COLO829 (cell line): Measurements from ENCODE around the gene ALOXE3.
"Not testable (repeated sequence)": the region's sequence is repeated elsewhere in the genome, so short reads cannot be mapped to it uniquely, and the experiment has no call there.

Experiments used
- DNase-seq: peaks from one replicate; pipeline ENCODE4 v3.0.0; 2012; ENCODE audit warnings: low spot score

ALOXE3 gene

DNA sequence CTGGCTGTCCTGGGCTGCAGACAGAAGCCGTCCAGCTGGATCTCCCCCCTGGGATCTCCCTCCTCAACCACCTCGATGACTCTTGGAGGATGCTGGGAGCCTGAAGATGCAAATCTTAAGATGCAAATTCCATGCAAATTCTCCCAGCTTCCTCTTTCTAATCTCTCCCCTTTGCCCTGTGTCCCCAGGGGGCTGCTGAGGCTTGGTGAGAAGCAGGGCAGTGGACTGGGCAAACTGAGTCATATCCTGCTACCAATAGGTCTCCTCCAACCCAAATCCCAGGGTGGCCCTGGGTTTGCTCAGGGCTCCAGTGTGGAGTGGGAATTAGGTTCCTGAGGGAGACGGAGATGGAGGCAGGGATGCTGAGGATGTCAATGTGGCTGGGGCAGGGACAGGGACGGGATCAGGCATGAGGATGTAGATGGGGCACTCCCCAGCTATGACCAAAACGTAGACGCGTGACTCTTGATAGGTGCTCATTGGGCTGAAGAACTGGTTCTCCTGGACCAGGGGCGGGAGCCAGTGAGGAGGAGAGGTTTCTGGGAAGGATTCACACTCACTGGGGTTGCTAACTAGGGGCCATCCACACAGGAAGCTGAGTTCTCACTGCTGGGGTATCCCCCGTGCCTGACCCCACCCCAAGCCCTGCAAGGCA is 27.2 kb downstream of the ALOXE3 start:
- no peak for DNase-seq

DNA sequence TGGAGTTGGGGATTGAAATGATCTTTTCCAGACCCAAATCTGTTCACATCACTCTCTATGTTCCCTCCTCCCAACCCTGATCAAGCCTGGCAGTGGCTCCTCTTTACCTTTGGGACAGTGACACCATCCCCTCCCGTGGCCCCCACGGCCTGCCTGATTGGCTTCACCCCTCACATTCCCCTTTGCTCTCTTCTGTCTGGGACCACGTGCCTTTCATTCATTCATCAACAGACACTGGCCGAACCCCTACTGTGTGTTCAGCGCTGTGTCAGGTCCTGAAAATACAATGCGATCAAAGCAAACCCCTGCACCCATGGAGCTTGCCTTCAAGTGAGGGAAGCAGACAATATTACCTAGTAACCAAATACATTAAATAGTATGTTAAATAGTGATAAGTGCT is 28.6 kb downstream of the ALOXE3 start:
- DNase-seq: no peak

DNA sequence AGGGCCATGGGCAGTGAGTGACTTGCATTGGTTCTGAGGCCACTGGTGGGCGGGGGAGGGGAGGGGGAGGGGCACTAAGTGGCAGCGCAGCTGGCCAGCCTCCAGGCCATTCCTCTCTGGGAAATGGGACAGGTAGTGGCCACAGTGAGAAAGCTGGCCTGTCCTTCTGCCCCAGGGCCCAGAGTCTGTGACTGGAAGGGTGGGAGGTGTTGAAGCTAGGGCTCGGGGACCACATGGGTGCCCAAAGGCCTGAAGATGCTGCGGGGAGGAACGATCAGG is 30.4 kb downstream of the ALOXE3 start:
- DNase-seq: no peak

DNA sequence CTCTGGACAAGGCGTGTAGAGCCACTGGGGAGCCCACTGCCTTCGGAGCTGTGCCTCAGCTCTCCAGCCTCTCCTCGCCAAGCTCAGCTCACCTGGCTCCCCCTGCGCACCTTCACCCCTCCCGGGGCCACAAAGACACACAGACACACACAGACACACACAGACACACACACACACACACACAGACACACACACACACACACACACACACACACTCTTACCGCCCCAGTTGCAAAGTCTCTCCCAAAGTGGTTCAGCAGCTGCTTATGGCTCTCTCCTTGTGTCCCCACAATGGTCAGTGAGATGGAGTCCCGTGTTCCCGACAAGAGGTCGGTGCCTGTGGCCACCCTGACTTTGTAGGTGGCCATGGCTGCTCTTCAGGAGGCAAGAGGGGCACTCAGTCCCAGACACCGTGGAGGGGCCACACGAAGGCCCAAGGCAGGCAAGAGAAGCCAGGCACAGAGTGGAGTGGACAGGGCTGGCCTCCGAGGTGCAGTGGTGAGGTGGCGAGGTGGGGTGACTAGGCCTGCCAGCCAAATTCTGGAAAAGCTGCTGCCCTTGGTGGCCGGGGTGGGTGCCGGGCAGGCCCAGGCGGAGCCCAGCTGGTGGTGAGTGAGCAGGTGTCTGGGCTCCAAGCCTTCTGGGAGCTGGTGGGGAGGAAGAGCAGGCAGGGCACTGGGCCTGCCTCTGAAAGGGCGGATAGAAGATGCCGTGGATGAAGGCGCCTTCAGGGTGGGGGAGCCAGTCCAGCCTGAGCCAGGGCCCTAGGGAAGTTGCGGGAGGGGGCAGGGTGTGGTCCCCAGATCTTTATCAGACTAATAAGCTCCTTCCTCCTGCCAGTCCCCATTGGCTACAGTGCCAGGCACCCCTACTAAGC is 31.0 kb downstream of the ALOXE3 start, which contains the start of gene ALOX12B:
TSS of gene ALOX12B (minus strand) at position 642 of the 877 bp plus-strand sequence. CDS start at position 368, 274 bp downstream.
- no peak for DNase-seq

DNA sequence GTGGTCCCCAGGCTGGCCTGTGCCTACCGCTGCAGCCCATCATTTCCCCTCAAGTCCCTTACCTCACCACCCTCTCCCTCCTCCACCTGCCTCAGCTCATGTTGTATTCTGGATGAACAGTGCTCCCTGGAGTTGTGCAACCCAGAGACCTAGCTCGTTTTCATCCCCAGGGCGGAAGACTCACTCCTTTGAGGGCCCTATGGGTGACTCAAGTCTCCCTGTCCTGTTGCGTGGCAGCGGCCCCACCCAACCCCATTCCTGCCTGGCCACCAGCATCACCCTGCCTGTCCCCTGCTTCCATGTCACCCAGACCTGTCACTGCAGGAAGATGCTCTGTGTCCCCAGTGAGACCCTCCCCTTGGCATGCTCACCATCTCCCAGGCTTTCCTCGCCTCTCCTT is 34.1 kb downstream of the ALOXE3 start:
- DNase-seq: no peak

DNA sequence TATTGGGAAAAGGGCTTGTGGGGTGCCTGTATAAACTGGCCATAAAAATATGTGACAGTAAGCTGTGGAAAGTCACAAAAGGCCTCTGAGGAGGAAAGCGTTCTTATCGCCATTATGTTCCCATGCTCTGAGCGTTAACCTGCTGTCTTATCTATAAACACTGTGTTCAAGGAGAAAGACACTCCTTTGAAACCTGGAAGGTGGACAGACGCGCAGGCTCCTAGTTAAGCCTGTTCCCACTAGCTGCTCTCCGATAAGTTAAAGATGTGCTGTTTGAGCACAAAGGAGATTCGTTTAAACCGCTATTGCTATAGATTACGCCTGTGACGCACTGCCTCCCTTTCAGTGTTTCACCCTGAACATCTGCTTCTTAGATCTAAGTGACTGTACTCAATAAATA is 36.0 kb downstream of the ALOXE3 start:
- no peak for DNase-seq

DNA sequence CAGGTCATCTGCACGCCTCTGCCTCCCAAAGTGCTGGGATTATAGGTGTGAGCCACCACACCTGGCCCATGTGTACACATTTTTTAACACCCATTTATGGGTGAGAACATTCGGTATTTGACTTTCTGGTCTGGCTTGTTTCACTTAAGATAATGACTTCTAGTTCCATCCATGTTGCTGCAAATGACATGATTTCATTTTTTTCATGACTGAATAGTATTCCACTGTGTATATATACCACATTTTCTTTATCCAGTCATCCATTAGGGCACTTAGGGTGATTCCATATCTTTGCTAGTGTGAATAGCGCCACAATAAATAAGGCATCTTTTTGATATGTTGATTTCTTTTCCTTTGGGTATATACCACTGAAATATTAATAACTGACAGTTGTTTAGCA is 36.4 kb downstream of the ALOXE3 start:
- no peak for DNase-seq

DNA sequence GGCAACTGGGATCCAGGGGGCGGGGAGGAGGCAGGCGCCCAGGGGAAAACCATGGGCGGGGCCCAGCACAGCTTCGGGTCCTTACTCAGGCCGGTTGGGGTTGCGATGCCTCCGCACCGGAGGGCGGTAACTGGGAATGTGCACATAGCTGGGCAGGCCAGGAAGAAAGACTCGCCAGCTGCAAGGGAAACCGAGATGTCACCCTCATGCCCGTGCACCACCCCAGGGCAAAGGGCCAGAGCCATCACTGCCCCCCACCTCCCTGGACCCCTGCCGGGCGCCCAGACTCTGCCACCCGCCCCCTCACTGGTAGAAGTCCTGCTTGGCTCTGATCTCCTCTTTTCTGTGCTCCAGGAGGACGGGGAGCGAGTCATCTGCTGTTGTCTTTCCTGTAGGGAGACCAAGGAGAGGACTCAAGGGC is 37.5 kb downstream of the ALOXE3 start:
- no peak for DNase-seq

DNA sequence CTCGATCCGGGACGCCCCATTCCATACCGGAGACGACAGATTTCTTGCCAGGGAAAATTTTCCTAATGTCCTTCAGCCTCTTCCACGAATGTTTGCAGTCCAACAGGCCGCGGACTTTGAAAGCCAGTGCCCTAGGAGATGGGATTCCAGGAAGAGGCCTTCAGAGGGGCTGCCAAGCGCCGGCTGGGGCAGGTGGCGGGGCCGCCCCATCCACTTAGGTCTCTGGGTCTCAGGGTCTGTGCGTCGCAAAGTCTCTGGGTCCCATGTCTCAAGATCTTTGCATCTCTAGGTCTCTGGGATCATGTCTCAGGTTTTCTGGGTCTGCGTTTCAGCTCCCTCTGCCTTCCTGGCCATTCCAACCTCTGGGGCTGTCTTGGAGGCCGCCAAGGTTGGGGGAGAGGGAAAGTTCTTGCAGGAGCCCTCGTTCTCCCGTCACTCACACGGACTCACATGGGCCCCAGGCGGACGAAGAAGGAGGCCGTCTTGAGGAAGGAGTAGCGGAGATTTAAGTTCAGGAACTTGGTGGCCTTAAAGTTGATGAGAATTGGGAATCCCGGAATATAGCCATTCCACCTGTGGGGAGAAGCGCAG is 38.0 kb downstream of the ALOXE3 start:
- DNase-seq: no peak

DNA sequence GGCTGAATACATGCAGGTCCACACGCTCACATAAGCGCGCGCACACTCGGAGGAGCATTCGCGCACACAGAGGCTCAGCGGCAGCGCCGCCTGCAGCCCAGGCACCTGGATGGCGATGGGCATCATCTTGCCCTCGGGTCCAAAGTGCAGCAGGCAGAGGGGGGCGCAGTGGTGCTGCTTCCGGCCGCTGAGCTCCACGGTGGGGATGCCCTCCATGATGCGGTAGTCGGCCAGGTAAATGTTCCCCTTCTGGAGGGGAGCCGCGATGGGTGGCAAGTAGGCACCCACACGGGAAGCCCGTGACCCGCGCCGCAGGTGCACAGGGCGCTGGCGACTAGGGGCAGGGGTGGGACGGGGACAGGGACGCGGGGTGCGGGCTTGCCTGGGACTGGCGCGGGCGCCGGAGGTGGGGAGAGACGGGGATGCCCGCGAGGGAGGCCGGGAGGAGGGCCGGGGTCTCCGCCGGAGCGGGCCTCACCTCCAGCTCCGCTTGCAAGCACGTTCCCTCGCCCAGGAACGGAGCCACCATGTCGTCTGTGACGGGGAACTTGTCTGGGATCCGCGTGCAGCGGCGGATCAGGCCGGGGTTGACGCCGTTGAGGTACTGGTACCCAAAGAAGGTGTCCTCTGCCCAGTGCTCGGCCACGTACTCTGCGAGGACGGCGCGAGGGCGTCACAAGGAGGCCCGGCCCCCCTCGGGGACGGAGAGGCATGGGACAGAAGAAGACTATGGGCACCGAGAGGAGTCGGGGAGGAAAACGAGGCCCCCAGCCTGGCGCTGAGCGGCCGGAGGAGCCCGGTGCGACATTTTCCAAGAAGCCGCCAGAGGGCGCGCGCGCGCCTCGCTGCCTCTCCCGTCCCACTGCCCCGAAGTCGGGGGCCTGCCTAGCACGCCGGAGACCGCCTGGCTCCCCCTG is 38.8 kb downstream of the ALOXE3 start:
- DNase-seq: peak; percentile 50

DNA sequence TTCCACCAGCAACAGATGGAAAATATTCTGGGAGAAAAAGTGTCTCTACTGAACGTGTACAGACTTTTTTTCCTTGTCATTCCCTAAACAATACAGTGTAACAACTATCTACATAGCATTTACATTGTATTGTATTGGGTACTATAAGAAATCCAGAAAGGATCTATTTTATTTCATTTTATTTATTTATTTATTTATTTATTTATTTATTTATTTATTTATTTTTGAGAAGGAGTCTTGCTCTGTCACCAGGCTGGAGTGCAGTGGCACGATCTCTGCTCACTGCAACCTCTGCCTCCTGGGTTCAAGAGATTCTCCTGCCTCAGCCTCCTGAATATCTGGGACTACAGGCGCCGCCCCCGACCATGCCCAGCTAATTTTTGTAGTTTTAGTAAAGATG is 40.4 kb downstream of the ALOXE3 start:
- DNase-seq: not testable (repeated sequence)

DNA sequence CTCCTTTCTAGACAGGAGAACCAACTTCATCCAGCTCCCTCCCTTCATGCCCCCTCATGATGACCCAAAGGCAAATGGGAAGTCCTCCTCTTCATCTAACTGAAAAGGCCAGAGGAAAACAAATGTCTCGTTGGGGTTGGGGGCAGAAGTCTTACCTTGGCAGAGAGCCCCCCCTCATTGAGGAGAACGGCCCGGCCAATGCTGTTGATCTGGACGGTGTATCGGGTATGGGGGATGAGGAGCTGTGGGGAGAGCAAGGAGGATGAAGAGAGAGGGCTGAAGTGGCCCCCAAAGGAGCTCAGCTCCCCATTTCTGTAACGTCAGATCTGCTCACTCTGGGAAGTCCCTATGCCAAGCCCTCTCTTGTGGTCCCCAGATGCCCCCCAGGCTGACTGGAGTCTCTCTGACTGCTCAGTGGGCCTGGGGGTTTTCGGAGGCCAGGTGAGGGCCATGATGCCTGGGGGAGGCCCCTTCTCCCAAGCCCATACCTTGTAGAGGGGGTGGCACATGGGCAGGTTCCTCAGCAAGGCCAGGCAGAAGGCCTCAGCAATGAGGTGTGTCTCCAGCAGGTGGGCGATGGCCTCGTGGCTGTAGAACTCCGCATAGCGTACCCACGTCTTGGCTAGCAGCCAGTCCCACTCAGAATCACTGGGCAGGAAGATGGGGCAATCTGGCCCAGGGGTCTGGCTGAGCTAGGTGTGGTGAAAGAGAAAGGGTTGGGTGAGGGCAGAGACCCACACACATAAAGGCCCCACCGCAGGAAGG is 41.6 kb downstream of the ALOXE3 start:
- DNase-seq: no peak

DNA sequence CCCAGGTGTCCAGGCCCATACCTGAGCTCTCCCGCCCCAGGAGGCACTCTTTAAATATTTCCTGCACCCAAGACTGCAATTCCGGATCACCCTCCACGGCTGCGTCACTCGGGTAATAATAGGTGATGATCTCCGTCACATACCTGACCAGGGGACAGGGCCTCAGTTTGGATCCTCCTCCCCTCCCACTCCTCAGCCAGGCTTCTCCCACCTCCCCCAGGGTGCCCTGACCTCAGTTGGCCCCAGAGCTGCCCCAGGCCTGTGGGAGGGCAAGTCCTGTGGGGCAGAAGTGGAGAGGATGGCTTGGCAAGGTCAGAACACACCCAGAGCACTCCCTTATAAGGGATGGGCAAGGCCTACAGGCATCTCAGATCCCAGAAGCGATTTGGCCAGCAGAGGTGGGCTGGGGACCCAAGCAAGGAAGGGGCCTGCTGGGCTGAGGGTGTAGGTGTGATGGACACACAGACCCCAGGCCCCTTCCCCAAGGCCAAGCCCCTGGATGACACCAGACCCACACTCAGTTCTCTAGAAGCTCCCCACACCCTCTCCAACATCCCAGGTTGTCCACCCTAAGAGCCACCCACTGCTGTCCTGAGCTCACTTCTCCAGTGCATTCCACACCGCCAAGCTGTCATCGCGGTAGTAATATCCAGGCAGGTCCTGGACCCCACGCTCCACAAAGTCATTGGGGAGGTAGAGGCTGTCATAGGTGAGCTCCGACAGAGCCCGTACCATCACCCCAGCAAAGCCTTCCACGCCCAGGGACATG is 42.6 kb downstream of the ALOXE3 start:
- no peak for DNase-seq

DNA sequence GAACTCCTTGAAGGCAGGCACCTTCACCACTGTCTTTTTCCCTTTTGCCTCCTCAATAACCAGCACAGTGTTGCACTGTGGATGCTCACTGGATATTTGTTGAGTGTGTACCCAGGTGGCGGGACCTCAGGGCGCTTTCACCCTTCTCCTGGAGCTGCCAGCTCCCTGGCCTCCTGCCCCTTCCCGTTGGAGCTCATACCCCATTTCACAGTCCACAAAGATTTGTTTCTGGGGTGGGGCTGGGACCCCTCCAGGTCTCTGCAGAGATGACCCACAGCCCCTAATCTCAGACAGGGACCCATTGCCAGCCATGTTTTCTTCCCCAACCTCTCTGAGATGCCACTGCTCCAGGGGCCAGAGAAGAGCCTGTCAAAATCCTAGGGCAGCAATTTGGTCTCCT is 43.2 kb downstream of the ALOXE3 start:
- no peak for DNase-seq

DNA sequence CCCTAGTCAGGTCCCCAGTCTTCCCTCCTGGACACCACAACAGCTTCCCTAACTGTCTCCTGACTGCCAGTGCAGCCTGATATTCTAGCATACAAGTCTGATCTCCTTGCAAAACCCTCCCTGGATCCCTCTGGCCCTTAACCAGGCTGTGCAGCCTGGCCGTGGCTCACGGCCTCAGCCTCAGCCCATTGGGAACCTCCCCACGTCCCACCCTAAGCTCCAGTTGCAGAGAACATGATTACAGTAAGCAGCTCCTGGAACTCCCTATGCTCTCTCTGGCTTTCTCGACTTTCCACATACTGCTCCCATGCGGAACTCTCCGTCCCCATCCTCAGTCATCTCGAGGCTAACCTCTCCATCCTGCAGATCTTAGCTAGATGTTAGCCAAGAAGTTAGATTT is 43.8 kb downstream of the ALOXE3 start:
- no peak for DNase-seq

DNA sequence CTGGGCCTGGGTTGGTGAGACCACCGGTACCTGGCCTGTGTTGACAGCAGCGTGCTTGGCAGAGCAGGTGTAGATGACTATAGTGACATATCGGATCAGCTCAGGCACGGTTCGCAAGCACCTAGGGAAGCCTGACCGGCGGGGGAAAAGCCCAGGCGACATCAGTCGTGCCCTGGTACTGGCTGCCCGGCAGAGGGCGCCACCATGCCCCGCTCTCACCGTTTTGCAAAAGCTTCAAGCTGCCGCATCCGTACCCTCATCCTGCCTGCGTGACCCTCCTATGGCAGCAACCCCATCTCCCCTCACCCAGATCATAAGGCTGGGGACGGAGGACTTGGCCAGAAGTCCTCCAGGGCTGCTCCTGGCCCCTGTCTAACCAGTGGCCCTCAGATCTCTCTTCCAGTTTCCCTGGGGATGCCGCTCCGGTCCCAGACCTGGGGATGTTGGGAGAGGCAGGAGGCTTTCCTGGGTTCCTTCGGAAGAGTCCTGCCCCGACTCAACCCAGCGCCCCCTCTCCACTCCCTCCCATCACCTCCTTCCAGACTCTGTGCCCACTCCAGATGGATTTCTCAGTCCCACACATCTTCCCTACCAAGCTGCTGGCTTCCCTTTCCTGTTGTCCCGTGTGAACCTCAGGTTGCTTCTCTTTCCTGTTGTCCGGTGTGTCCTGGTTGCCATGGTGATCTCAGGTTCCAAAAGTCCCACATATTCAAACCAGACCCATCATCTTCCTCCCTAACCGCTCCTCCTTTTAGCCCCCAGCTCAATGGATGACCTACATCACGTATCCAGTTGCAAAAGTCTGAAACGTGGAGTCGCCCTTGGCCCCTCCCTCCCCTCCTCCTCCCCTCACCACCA is 44.5 kb downstream of the ALOXE3 start:
- peak; percentile 69 for DNase-seq

DNA sequence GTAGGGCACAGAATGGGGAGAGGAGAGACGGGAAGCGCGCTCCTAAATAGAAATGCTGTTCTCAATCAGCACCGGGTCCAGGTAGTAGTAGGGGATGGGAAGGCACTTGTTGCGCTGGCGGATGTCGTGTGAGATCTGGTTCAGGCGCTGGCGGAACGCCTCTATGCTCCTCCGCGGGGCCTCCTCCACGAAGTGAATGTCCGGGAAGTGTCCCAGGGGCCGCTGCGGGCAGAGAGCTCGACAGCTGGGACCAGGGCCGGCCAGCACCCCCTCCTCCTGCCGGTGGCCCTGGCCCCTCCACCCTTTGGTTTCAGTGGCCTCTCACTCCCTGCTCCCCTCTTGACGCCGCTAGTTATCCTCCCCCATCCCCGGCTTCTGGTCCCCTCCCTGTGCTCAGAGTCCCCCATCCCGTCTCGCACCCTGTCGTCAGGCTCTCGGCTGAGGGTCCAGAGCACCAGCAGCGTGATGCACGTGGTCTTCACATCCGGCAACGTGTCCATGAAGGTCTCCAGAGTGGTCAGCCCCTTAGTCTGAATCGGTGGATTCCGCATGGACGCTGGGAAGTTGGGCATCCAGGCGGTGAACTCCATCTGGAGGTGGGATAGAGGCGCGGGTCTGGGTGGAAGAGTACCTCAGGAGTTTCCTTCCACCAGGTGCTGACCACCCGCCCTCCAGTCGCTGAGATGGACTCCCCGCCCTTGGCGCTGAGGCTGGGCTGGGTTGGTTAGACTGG is 45.4 kb downstream of the ALOXE3 start:
- DNase-seq: no peak

DNA sequence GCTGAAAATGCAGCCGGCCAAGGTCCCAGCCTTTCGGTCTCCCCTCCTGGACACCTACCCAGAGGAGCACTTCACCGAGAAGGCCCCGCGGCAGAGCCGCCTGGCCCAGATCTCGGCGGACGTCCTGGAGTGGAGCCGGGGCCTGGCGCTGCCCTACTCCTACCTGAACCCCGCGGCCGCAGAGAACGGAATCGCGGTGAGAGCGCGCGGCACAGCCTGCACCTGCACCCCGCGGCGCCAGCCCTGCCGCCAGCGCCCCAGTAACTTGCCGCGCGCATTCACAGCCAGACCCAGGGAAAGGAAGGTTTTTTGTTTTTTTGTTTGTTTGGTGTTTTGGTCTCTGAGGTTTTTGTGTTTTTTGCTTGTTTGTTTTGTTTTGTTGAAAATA is 46.0 kb downstream of the ALOXE3 start:
- DNase-seq: no peak

DNA sequence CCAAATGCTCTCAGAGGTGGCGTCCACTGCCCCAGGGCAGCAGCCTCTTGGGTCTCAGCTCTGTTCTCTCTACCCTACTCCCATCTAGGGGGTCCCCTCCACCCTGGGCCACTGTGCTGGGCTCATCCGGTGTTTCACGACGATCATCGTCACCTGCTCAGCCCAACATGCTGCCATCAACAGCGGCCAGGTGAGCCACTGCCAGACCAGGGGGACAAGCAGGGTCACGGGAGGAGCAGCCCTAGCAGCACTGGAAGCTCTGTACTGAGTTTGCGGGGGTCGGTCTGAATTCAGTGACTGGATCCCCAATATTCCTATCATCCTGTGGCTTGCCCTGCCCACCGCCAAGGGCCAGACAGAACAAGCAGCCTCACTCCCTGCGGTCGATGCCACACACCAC is 46.8 kb downstream of the ALOXE3 start:
- no peak for DNase-seq
